Measurements from ENCODE around the gene REEP1.

The REEP1 gene

DNA sequence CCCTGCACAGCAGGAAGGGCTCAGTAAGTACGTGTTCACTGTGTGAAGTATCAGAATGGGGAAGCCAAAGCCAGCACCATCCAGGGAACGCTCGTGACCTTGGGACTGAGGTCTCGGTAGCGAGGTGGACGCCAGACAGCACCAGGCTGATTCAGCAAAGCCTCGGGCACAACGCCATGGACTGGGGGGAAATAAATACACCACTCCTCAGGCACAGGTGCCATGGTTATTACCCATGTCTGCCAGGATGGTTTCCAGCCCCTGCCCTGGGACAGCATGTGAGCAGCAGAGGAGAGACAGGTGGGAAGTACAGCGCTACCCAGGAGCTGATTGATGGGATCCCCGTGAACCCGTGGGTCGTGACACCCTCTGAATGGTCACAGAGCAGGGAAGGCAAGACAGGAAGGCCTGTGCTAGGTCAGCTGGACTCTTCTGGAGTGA, 53.0 kb downstream of the REEP1 start:
- H3K4me1 ChIP-seq (ENCODE audit: insufficient read depth, low read length, severe bottlenecking), result no peaks in the 10 kb centered on the region
- TF ChIP-seq, protein P1, sequence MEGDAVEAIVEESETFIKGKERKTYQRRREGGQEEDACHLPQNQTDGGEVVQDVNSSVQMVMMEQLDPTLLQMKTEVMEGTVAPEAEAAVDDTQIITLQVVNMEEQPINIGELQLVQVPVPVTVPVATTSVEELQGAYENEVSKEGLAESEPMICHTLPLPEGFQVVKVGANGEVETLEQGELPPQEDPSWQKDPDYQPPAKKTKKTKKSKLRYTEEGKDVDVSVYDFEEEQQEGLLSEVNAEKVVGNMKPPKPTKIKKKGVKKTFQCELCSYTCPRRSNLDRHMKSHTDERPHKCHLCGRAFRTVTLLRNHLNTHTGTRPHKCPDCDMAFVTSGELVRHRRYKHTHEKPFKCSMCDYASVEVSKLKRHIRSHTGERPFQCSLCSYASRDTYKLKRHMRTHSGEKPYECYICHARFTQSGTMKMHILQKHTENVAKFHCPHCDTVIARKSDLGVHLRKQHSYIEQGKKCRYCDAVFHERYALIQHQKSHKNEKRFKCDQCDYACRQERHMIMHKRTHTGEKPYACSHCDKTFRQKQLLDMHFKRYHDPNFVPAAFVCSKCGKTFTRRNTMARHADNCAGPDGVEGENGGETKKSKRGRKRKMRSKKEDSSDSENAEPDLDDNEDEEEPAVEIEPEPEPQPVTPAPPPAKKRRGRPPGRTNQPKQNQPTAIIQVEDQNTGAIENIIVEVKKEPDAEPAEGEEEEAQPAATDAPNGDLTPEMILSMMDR (IDR thresholded peaks at IDR 0.05; ENCODE audit: low read length), result no peak
- TF ChIP-seq EZH2 (IDR thresholded peaks at IDR 0.05; ENCODE audit: borderline replicate concordance, low read length), result no peak
- no peak overlapping the region for H3K4me2 ChIP-seq (ENCODE audit: low read length)
- H3K27me3 ChIP-seq (ENCODE audit: insufficient read depth, low read length), result no peaks in the 10 kb centered on the region
- no peak overlapping the region for H3K9ac ChIP-seq (ENCODE audit: low read length)
- H3K9me3 ChIP-seq (ENCODE audit: low read length), result no peaks in the 10 kb centered on the region
- no peak overlapping the region for H3K4me3 ChIP-seq (ENCODE audit: low read depth, low read length, poor library complexity, severe bottlenecking)
- H3K9me2 ChIP-seq (ENCODE audit: low read depth, low read length), result no peaks in the 10 kb centered on the region
- H3F3A ChIP-seq (ENCODE audit: insufficient read depth, low read length), result no peaks in the 10 kb centered on the region
- no peak overlapping the region for H3K27ac ChIP-seq (ENCODE audit: low read depth, low read length, poor library complexity, severe bottlenecking)
- no peaks in the 10 kb centered on the region for H3K79me2 ChIP-seq (ENCODE audit: insufficient read depth, low read length)
- H2AFZ ChIP-seq (ENCODE audit: low read length), result no peak overlapping the region
- H4K20me1 ChIP-seq (ENCODE audit: insufficient read depth, low read length), result no peaks in the 10 kb centered on the region
- H3K36me3 ChIP-seq (ENCODE audit: insufficient read depth, low read length), result no peaks in the 10 kb centered on the region

DNA sequence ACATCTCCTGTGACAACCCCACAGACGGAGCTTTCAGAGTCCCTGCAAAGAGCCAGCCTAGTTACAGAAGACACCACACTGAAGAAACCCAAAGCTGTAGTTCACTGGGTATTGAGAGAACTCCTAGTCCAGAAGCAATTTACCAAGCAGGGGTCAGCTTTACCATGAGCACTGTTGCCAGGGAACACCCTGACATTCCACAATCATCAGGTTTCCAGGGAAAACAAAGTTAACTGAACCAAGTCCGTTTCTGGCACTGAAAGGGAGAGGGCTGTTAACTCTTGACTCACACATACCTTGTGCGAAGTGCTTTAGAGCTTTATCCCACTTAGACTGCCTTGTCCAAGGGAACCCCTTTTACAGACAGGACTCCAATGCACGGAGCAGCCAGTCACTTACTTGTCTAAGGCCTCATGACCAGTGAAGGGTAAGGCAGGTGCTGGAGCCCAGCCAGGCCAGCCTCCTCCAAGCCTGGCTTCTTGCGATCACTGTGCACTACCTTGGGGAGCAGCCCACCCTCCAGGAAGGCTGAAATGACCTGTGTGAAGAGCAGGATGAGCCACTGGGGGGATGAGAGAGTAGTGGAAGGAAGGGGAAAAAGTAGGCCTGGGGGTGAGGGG, 53.9 kb downstream of the REEP1 start:
- no peaks in the 10 kb centered on the region for H3K27me3 ChIP-seq (ENCODE audit: insufficient read depth, low read length)
- H3K9me3 ChIP-seq (ENCODE audit: low read length), result no peaks in the 10 kb centered on the region
- H3K4me1 ChIP-seq (ENCODE audit: insufficient read depth, low read length, severe bottlenecking), result no peaks in the 10 kb centered on the region
- H3K27ac ChIP-seq (ENCODE audit: low read depth, low read length, poor library complexity, severe bottlenecking), result no peak overlapping the region
- TF ChIP-seq EZH2 (IDR thresholded peaks at IDR 0.05; ENCODE audit: borderline replicate concordance, low read length), result no peak
- TF ChIP-seq, protein P1 (IDR thresholded peaks at IDR 0.05; ENCODE audit: low read length), result no peak
- H3K4me2 ChIP-seq (ENCODE audit: low read length), result no peak overlapping the region
- no peak overlapping the region for H2AFZ ChIP-seq (ENCODE audit: low read length)
- no peaks in the 10 kb centered on the region for H3K79me2 ChIP-seq (ENCODE audit: insufficient read depth, low read length)
- H3K9ac ChIP-seq (ENCODE audit: low read length), result no peak overlapping the region
- no peak overlapping the region for H3K4me3 ChIP-seq (ENCODE audit: low read depth, low read length, poor library complexity, severe bottlenecking)
- no peaks in the 10 kb centered on the region for H3K9me2 ChIP-seq (ENCODE audit: low read depth, low read length)
- H3F3A ChIP-seq (ENCODE audit: insufficient read depth, low read length), result no peaks in the 10 kb centered on the region
- H3K36me3 ChIP-seq (ENCODE audit: insufficient read depth, low read length), result no peaks in the 10 kb centered on the region
- no peaks in the 10 kb centered on the region for H4K20me1 ChIP-seq (ENCODE audit: insufficient read depth, low read length)

GRCh38 chr2:86281066-86281700, 56.2 kb downstream of the REEP1 start:
- Histone ChIP-seq H3K4me1 (ENCODE audit: insufficient read depth, low read length, severe bottlenecking) (no peaks in the 10 kb centered on the region), H3K9me3 (ENCODE audit: low read length) (no peaks in the 10 kb centered on the region), H3K27me3 (ENCODE audit: insufficient read depth, low read length) (no peaks in the 10 kb centered on the region; the same call in 1 of the 2 replicates), H3K4me3 (ENCODE audit: low read depth, low read length, poor library complexity, severe bottlenecking) (no peak overlapping the region), H3K9ac (ENCODE audit: low read length) (no peak overlapping the region), H4K20me1 (ENCODE audit: insufficient read depth, low read length) (no peaks in the 10 kb centered on the region), H3K36me3 (ENCODE audit: insufficient read depth, low read length) (no peaks in the 10 kb centered on the region), H3F3A (ENCODE audit: insufficient read depth, low read length) (no peaks in the 10 kb centered on the region), H3K27ac (ENCODE audit: low read depth, low read length, poor library complexity, severe bottlenecking) (no peak overlapping the region), H2AFZ (ENCODE audit: low read length) (no peak overlapping the region), H3K9me2 (ENCODE audit: low read depth, low read length) (no peaks in the 10 kb centered on the region), H3K79me2 (ENCODE audit: insufficient read depth, low read length) (no peaks in the 10 kb centered on the region), H3K4me2 (ENCODE audit: low read length) (no peak overlapping the region)
- TF ChIP-seq, protein P1 (IDR thresholded peaks at IDR 0.05; ENCODE audit: low read length), result no peak
- no peak for TF ChIP-seq EZH2 (IDR thresholded peaks at IDR 0.05; ENCODE audit: borderline replicate concordance, low read length)
